Neuronal stem cell (in vitro differentiated cells): ENCODE measurements around the gene CD8A. TPM values are rescaled to one million over a fixed set of nuclear protein-coding genes. Genes with fewer than 3 reads are reported as not detected.
A peak's percentile ranks its signal among the peaks of the same experiment; 100 is the strongest.
"Not testable (repeated sequence)": the region's sequence is repeated elsewhere in the genome, so short reads cannot be mapped to it uniquely, and the experiment has no call there.

ENCODE experiments used
- DNase-seq: peaks from one replicate; pipeline ENCODE4 v3.0.0-alpha.2; 2013; ENCODE audit warnings: low spot score
- H2AFZ ChIP-seq: one replicate; pipeline ENCODE4 v1.6.1; 2013; ENCODE audit warnings: mild to moderate bottlenecking, low read length, inconsistent platforms
- H2AK5ac ChIP-seq: 2 replicates; pipeline ENCODE4 v1.6.1; 2013; ENCODE audit warnings: low read depth, mild to moderate bottlenecking, inconsistent platforms, low read length, moderate library complexity, mixed read lengths
- H2BK120ac ChIP-seq: 2 replicates; pipeline ENCODE4 v1.6.1; 2013; ENCODE audit warnings: low read depth, mild to moderate bottlenecking, inconsistent platforms, low read length, moderate library complexity, mixed read lengths
- H2BK12ac ChIP-seq: one replicate; pipeline ENCODE4 v1.6.1; 2013; ENCODE audit warnings: low read length, inconsistent platforms
- H2BK15ac ChIP-seq: 2 replicates; pipeline ENCODE4 v1.6.1; 2013; ENCODE audit warnings: mild to moderate bottlenecking, low read length, inconsistent platforms, mixed read lengths
- H2BK5ac ChIP-seq: one replicate; pipeline ENCODE4 v1.6.1; 2013; ENCODE audit warnings: inconsistent platforms, mild to moderate bottlenecking, low read length, moderate library complexity
- H3K14ac ChIP-seq: one replicate; pipeline ENCODE4 v1.6.1; 2013; ENCODE audit warnings: low read length, inconsistent platforms
- H3K18ac ChIP-seq: 2 replicates; pipeline ENCODE4 v1.6.1; 2013; ENCODE audit warnings: low read length, inconsistent platforms
- H3K23ac ChIP-seq: 2 replicates; pipeline ENCODE4 v1.6.1; 2013; ENCODE audit warnings: low read depth, mild to moderate bottlenecking, mixed read lengths, low read length, inconsistent platforms; ENCODE audit not compliant: poor library complexity
- H3K27ac ChIP-seq: replicated peaks from 3 replicates; pipeline ENCODE4 v1.5.1; 2013; ENCODE audit warnings: low read length, inconsistent platforms
- H3K27me3 ChIP-seq, 3 experiments: 2 replicates each; pipeline ENCODE4 v1.6.1; 2013; ENCODE audit warnings: low read length in 3 of 3, mild to moderate bottlenecking in 2 of 3, inconsistent platforms in 1 of 3, low read depth in 1 of 3, mixed read lengths in 1 of 3, moderate library complexity in 1 of 3; ENCODE audit not compliant: control insufficient read depth in 3 of 3, insufficient read depth in 3 of 3
- H3K36me3 ChIP-seq, 2 donors: replicated peaks in 1 of 2; 2 replicates each; pipeline ENCODE4 v1.6.1; 2013; ENCODE audit warnings: low read length in 2 of 2; ENCODE audit not compliant: control insufficient read depth in 2 of 2, insufficient read depth in 2 of 2
- H3K4ac ChIP-seq: 2 replicates; pipeline ENCODE4 v1.6.1; 2013; ENCODE audit warnings: inconsistent platforms, mild to moderate bottlenecking, low read length, moderate library complexity
- H3K4me1 ChIP-seq, 2 donors: 1 replicate in 1 of 2; 2 replicates in 1 of 2; pipeline ENCODE4 v1.6.1; 2013; ENCODE audit warnings: low read length in 2 of 2, low read depth in 1 of 2; ENCODE audit not compliant: control insufficient read depth in 2 of 2, insufficient read depth in 1 of 2
- H3K4me2 ChIP-seq: one replicate; pipeline ENCODE4 v1.6.1; 2013; ENCODE audit warnings: mild to moderate bottlenecking, low read length, inconsistent platforms; ENCODE audit not compliant: insufficient read depth, poor library complexity, severe bottlenecking
- H3K4me3 ChIP-seq, 2 donors: 2 replicates each; pipeline ENCODE4 v1.5.1; 2013; ENCODE audit warnings: low read length in 2 of 2, mild to moderate bottlenecking in 2 of 2, inconsistent platforms in 1 of 2, moderate library complexity in 1 of 2
- H3K79me1 ChIP-seq: one replicate; pipeline ENCODE4 v1.6.1; 2013; ENCODE audit warnings: low read depth, mild to moderate bottlenecking, inconsistent platforms, low read length, moderate library complexity
- H3K9ac ChIP-seq: one replicate; pipeline ENCODE4 v1.6.1; 2013; ENCODE audit warnings: mild to moderate bottlenecking, low read depth, low read length, inconsistent platforms; ENCODE audit not compliant: poor library complexity
- H3K9me3 ChIP-seq, 2 donors: replicated peaks in 1 of 2; 2 replicates each; pipeline versions ENCODE3 to v1.6.1; 2013; ENCODE audit warnings: low read length in 2 of 2, mild to moderate bottlenecking in 2 of 2, inconsistent platforms in 1 of 2, low read depth in 1 of 2, mixed read lengths in 1 of 2, moderate library complexity in 1 of 2; ENCODE audit not compliant: control insufficient read depth in 2 of 2, insufficient read depth in 1 of 2
- H4K8ac ChIP-seq: one replicate; pipeline ENCODE4 v1.6.1; 2013; ENCODE audit warnings: low read depth, mild to moderate bottlenecking, inconsistent platforms, low read length, moderate library complexity
- H4K91ac ChIP-seq: one replicate; pipeline ENCODE4 v1.6.1; 2013; ENCODE audit warnings: low read length, low read depth, mild to moderate bottlenecking, inconsistent platforms; ENCODE audit not compliant: poor library complexity
- WGBS, 2 donors: extraction: QIAGEN DNeasy Blood & Tissue Kit; methylation state at CpG; one replicate each; pipeline ENCODE4 v1.1.7; 2013; ENCODE audit warnings: missing lambda C conversion rate in 2 of 2, mixed read lengths in 1 of 2; ENCODE audit not compliant: insufficient read length in 2 of 2, insufficient replicate concordance in 1 of 2; ENCODE audit errors: extremely low coverage in 2 of 2; 5-methylcytosine and 5-hydroxymethylcytosine counted together
- polyA plus RNA-seq, 2 experiments: library from polyadenylated mRNA; stranded (reverse); fragments of 200-250 nt; gene quantifications; one replicate each; pipeline ENCODE4 v1.2.3, GENCODE V29; 2013

Gene CD8A
- 0.10 TPM for polyA plus RNA-seq (2013, experiment 1 of 2)
- 0.11 TPM for polyA plus RNA-seq (2013, experiment 2 of 2)

GRCh38 chr2:86790676-86791572 is at the start of gene CD8A:
CD8A (minus strand) TSS chr2:86790913; CDS start chr2:86790825, 88 bp downstream.
- Histone ChIP-seq H2AK5ac (peak within 1 kb of the TSS; percentile 91), H3K4ac (no peak within 1 kb of the TSS), H2BK12ac (no peak within 1 kb of the TSS), H4K91ac (no peak within 1 kb of the TSS), H3K18ac (peak within 1 kb of the TSS; percentile 65), H3K36me3 (no peaks in the 10 kb centered on the region), H3K9ac (no peak within 1 kb of the TSS), H3K27ac (no peak within 1 kb of the TSS), H3K14ac (no peak within 1 kb of the TSS), H3K4me2 (peak within 1 kb of the TSS; percentile 63), H3K4me1 (peaks cover 5 to 8% of the 10 kb centered on the region in 2 donors), H3K27me3 (peaks cover 28 to 90% (median 49%) of the 10 kb centered on the region in 3 experiments), H3K23ac (peak within 1 kb of the TSS; percentile 25), H3K4me3 (peak within 1 kb of the TSS in 1 of 2 donors; percentile 22), H2AFZ (peak within 1 kb of the TSS; percentile 85), H2BK15ac (peak within 1 kb of the TSS; percentile 45), H2BK5ac (no peak within 1 kb of the TSS), H4K8ac (no peak within 1 kb of the TSS), H3K9me3 (peaks cover 4 to 7% of the 10 kb centered on the region in 2 donors), H3K79me1 (no peaks in the 10 kb centered on the region), H2BK120ac (peak within 1 kb of the TSS; percentile 9)
- no peak for DNase-seq
- no CpG with 5 or more reads among the region's 57 CpGs for WGBS, 2 donors

GRCh38 chr2:86839871-86840548 is 49.3 kb upstream of the CD8A start:
- not testable (repeated sequence) for H3K23ac ChIP-seq, H3K18ac ChIP-seq, H2AK5ac ChIP-seq, H3K14ac ChIP-seq, H3K9ac ChIP-seq, H3K4me2 ChIP-seq, H3K4me3 ChIP-seq, H3K27ac ChIP-seq, H4K8ac ChIP-seq, H2BK120ac ChIP-seq, H3K36me3 ChIP-seq, H2AFZ ChIP-seq, DNase-seq, H3K9me3 ChIP-seq, H3K4ac ChIP-seq, H3K4me1 ChIP-seq, H2BK12ac ChIP-seq, H2BK15ac ChIP-seq, H3K27me3 ChIP-seq, H4K91ac ChIP-seq, H2BK5ac ChIP-seq, H3K79me1 ChIP-seq
- no CpG with 5 or more reads among the region's 11 CpGs for WGBS, 2 donors

DNA sequence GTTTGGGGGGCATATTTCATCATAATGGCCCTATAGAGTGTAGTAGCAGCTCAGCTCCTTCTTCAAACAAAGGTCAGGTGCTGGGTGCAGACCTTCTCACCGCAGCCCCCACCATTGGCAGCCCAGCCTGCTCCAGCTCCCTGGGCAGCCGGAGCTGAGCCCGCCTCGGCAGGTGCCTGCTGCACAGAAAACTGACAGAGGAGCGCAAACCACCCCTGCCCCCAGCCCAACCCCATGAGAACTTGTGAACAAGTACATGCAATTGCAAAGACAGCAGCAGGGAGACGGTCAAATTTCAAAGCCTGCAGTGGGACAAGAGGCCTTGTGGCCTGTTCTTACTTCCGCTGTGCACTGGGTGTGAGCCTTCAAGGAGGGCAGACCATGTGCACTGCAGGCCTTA is 48.7 kb upstream of the CD8A start:
- peak overlapping the region; percentile 22 for H2BK12ac ChIP-seq
- WGBS, 2 donors, result no CpG with 5 or more reads among the region's 7 CpGs
- H3K79me1 ChIP-seq, H2AK5ac ChIP-seq, H3K27me3 ChIP-seq, H4K91ac ChIP-seq, H3K36me3 ChIP-seq, H3K23ac ChIP-seq, H2BK5ac ChIP-seq, H3K4ac ChIP-seq, H2AFZ ChIP-seq, H2BK15ac ChIP-seq, H3K4me1 ChIP-seq, H3K14ac ChIP-seq, H3K4me3 ChIP-seq, DNase-seq, H3K9ac ChIP-seq, H3K9me3 ChIP-seq, H4K8ac ChIP-seq, H2BK120ac ChIP-seq: not testable (repeated sequence)
- H3K27ac ChIP-seq, result peak overlapping the region; percentile 35
- H3K18ac ChIP-seq, result peak overlapping the region; percentile 83
- H3K4me2 ChIP-seq, result peak overlapping the region; percentile 11

- not testable (repeated sequence) for H2BK120ac ChIP-seq, H3K4me3 ChIP-seq, H3K23ac ChIP-seq, H3K4ac ChIP-seq, DNase-seq, H3K27me3 ChIP-seq, H3K36me3 ChIP-seq, H2AFZ ChIP-seq, H2BK5ac ChIP-seq, H3K9ac ChIP-seq, H2BK12ac ChIP-seq, H3K27ac ChIP-seq, H2BK15ac ChIP-seq, H3K4me2 ChIP-seq, H3K9me3 ChIP-seq, H4K91ac ChIP-seq, H3K14ac ChIP-seq, H3K4me1 ChIP-seq, H2AK5ac ChIP-seq, H4K8ac ChIP-seq, H3K18ac ChIP-seq, H3K79me1 ChIP-seq
- no CpG with 5 or more reads among the region's 7 CpGs for WGBS, 2 donors
Measured at GRCh38 chr2:86837714-86838113, 47.0 kb upstream of the CD8A start.
